GM19395 (cell line): ENCODE data around the gene THEMIS2.
A peak's percentile ranks its signal among the peaks of the same experiment; 100 is the strongest.

Source experiments
- ATAC-seq: cut with Tn5 transposase; IDR thresholded peaks from one replicate; pipeline ENCODE4 v1.9.1; 2021; ENCODE audit warnings: mild to moderate bottlenecking, moderate library complexity; ENCODE audit not compliant: unreplicated experiment

Gene THEMIS2

DNA sequence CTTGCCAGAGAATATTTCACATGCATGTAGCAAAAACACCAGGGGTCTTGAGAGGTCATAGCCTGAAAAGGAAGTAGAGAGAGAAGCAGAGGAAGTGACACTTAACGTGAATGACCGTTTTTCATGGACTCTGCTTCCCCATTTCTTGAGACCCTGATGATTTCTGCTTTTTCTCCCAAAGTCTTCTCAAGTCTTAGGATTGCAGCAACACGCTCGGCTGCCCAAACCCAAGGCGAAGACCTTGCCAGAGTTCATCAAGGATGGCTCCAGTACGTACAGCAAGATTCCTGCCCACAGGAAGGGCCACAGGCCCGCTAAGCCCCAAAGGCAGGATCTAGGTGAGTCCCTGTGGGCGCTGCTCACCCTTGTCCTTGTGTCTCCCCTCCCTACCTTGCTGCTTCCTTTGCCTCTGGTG is 12.8 kb downstream of the THEMIS2 start:
- ATAC-seq: no peak

GRCh38 chr1:27885621-27886352 is 13.4 kb downstream of the THEMIS2 start:
- no peak for ATAC-seq

DNA sequence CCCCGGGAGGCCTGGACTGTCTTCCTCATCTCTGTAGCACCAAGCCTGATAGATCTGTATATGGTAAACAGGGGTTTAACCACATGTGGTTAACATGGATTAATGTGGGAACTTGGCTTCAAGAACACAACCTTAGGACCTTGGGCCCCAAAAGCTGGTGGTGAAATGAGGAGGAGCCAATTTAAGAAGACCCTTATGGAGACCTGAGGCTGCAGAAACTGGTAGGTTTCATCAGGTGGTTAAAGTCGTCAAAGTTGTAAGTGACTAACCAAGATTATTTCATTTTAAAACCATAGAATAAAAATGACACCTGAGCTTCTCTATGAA is 14.0 kb downstream of the THEMIS2 start:
- ATAC-seq: no peak

DNA sequence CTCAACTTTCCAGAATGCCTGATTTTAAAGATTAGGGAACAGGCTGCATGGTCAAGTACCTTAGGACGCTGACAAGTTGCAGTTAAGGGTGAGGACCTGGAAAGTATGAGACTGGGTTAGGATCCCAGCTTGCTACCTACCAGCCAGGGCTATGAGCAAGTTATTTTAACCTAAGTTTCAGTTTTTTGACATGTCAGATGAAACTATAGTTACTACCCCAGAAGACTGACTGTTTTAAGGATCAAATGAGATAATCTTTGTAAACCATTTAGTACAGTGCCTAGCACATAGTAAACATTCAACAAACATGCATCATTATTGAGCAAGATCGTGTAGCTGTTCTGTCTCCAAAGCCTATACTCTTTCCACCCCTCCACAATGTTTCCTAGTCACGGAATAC is 14.4 kb downstream of the THEMIS2 start:
- ATAC-seq: no peak

DNA sequence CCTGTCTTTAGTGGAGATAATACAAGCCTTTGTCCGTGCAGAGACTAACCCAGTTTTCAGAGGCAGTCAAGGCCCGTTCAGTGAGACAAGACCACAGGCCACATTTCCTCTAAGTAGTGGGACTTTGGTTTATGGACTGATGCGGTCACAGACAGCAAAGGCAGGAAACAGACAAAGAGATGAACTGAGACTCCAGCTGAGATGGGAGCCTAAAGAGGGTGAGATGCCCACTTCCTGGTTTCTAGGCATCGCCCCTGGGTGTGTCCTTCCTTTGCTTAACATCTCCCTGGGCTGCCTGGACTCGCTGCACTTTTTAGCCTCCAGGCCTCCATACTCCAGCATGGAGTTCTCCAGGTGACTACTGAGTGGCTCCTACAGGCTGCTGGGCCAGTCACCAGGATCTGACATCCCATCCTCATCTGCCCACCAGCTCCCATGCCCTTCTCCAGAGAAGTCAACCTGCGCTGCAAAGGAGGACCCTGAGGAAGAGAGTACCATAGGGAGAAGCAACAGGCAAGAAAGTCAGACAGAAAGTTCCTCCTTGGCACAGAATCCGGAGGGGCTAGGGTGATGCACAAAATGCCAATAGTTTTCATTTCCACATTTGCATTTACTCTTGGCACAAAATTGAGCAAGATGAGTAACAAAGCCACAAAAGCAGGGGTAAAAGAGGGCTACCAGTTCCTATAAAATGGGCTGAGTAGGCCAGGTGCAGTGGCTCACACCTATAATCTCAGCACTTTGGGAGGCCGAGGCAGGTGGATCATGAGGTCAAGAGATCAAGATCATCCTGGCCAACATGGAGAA is 15.1 kb downstream of the THEMIS2 start:
- ATAC-seq: no peak

DNA sequence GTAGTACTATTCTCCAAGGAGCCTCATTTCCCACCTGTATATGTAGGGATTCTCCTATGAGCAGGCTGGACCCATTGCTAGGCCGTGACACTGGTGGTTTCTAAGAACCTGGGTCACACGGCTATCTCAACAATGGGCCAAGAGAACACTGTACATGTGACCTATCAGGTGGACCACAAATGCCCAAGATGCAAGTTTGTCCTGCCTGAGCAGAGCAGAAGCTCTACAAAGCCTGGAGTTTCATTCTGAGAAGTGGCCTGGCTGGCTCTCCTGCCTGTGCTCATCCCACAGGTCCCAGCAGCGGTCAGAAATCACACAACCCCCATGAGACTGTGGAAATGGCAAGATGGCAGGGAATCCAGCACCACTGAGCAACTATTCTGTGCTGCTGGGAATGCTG is 17.2 kb downstream of the THEMIS2 start:
- no peak for ATAC-seq

DNA sequence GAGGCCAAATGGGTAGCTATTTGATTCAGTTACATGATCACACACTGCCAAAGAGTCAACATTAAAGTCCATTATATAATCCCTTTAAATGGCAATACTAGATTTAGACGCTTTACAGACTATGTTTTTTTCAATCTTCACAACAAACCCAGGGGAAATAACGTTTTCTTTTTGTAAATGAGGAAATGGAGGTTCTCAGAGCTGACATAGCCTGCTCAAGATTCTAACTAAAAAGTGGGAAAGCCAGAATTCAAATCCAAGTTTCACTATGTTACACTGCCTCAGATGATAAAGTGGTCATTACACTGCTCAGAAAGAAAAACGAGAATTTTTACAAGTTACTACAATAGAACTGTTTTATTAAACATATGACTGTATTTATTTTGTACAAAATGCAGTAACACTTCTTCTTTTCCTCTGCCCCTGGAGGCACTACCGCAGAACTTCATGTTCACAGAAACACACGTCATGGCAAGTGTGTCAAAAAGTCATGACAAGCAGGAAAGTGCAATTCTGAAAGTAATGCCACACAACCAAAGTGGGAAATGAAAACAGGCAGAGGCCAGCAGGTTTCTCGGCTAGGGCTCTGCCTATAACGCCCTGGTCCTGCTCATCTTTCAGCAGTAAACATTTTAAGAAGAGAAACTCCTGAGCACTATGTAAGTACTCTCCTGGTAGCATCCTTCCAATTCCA is 19.0 kb downstream of the THEMIS2 start:
- no peak for ATAC-seq

GRCh38 chr1:27894521-27894920 is 22.2 kb downstream of the THEMIS2 start:
- no peak for ATAC-seq

GRCh38 chr1:27906759-27907158 is 34.4 kb downstream of the THEMIS2 start:
- ATAC-seq: no peak

DNA sequence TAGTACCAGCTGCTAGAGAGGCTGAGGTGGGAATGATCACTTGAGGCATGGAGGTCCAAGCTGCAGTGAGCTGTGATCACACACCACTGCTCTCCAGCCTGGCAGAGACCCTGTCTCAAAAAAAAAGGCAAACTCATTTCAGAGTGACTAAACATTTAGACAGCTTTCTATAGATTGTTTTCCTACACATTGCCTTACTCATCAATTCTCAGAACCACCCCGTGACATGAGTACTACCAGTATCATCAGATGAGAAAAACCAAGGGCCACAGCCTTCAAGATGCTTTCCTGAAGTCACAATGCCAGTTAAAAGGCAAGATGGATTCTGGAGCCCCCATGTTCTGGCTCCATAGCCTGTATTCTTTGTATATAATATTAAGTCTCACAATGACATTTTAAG is 40.1 kb downstream of the THEMIS2 start:
- no peak for ATAC-seq

- peak; percentile 18 for ATAC-seq
Measured at GRCh38 chr1:27915082-27915575, 42.8 kb downstream of the THEMIS2 start.

DNA sequence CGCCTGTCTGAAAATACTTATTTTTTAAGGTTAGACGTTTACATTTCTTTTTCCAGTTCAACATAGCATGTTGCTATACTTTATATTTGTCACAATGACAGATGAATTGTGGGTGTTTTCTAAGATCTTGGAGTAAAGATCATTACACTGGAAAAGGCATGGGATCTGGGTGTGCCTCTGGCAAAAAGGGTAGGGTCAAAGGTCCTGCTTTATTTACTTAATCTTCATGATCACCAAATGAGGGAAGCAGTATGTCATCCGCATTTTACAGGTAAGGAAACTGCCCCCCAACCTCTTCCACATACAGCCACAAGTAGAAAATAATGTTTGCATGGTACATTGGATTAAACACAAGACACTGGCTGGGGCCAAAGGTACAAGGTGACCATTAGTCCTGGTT is 49.9 kb downstream of the THEMIS2 start:
- ATAC-seq: no peak

- ATAC-seq: no peak
Measured at GRCh38 chr1:27928216-27928954, 56.0 kb downstream of the THEMIS2 start.

DNA sequence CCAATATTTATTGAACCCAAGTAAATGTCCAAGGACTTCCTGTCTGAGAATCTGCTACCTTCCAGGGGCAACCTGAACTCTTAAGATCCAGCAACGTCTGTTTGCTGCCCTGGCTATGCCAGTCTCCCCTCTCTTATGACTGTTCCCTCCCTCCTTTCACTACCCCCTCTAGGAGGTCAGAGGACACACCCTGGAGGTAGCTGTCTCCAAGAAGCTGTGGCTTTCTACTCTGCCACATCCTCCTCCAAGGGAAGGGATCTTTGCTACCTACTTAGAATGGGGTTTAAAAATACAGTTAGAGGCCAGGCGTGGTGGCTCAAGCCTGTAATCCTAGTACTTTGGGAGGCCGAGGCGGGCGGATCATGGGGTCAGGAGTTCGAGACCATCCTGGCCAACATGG is 58.8 kb downstream of the THEMIS2 start:
- ATAC-seq: no peak

DNA sequence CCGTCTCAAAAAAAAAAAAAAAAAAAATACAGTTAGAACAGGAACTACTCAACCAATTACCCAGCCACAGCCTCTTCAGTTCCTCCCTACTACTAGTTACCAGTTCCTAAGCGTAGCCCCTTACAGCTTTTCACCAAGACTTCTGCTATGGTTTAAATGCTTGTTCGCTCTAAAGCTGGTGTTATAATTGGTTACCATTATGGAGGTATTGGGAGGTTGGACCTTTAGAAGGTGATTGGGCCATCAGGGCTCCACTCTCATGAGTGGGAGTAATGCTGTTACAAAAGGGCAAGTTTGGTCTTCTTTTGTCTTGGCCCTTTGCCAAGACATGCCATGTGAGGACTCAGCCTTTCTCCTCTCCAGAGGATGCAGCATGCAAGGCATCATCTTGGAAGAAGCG is 59.4 kb downstream of the THEMIS2 start:
- no peak for ATAC-seq

GRCh38 chr1:27934818-27935549 is 62.6 kb downstream of the THEMIS2 start, which contains the start of gene SMPDL3B:
TSS of gene SMPDL3B (plus strand) at chr1:27935000. CDS start at chr1:27935184, 184 bp downstream.
- no peak for ATAC-seq

- ATAC-seq: no peak
Measured at GRCh38 chr1:27935721-27936120, 63.4 kb downstream of the THEMIS2 start.
